Esophagus mucosa (tissue), 1 donor: Measurements from ENCODE around the gene KERA. TPM values are rescaled to one million over a fixed set of nuclear protein-coding genes. Genes with fewer than 3 reads are reported as not detected.
"Not testable (repeated sequence)": the region's sequence is repeated elsewhere in the genome, so short reads cannot be mapped to it uniquely, and the experiment has no call there.

Experiments used
- ATAC-seq: fragments of 200-7000 bp; cut with Tn5 transposase; one replicate; pipeline ENCODE4 v1.9.1; 2020
- total RNA-seq: library from RNA; stranded (reverse); gene quantifications from one replicate; pipeline ENCODE4 v1.2.4, GENCODE V29; 2023
- donor health status: DM: yes; HTN: yes; CAD: no.

The KERA gene, protein sequence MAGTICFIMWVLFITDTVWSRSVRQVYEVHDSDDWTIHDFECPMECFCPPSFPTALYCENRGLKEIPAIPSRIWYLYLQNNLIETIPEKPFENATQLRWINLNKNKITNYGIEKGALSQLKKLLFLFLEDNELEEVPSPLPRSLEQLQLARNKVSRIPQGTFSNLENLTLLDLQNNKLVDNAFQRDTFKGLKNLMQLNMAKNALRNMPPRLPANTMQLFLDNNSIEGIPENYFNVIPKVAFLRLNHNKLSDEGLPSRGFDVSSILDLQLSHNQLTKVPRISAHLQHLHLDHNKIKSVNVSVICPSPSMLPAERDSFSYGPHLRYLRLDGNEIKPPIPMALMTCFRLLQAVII
- total RNA-seq, result not detected

DNA sequence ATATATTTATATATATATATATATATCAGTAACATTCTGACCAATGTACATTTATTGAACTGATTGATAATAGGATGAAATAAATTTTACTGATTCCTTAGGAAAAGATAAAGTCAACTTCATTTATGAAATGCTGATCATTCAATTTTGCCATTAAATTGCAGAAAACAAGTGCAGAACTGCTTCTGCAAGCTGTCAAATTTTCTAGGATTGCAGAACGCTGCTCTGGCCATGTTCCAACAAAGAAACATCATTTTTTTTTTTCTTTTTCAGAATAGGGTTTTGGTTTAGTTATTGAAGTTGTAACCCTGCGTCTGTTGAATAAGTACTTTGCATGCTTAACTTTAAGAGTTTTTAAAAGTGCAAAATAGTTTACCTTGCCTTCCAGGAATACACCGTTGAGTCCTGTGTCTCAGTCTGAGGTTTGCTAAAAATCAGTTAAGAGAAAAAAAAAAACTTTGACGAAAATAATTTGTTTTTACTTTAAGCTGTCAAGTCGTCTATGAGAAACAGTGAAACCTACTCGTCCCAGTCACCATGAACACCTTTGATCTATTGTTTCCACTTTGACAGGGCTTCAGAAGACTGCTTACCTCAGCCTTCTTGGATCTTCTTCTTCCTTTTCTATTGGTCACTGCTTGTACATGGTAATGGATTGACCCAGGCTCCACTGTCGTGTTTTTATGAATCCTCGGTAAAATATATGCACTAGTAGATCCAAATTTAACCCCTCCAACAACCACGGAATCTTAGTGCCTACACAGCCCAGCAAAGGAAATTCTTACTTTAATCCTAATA, at the start of gene KERA:
Gene KERA (minus strand): TSS at position 657 of the 798 bp plus-strand sequence. CDS start 1,743 bp downstream, outside the sequence.
- ATAC-seq, result no peak

DNA sequence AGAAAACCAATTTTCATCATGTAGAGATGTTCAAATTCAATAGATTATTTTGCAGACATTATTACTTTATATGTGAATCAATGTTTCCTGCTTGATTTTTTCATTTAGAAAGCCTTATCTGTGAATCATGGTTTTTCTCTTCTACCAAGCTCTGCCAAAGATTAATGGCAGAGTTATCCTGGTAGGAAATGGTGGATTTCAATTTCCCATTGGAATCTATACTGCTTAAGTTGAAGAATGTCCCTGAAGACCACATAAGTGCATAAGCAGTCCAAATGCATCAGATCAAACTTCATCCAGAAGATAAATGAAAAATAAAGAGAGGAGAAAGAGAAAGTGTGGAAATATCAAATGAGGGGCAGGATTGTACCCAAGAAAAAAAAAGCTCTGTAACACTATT, 48.5 kb upstream of the KERA start:
- ATAC-seq, result no peak

DNA sequence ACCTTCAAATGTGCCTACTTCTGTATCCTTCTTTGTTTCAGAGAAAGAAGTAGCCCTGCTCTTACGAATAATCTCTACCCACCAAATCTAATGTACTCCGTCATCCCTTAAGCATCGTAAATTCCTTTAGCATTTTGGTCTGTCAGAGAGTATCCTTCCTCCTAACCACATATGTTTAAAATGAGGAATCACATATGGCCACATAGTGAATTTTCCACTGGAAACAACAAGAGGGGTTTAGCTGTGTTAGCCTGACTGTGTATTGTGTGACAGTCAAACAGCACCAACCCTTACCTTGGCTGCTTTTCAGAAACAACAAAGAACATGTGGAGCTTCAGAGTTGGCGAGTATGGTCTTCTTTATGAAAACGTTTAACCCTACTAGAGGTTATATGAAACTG, 48.0 kb upstream of the KERA start:
- no peak for ATAC-seq

DNA sequence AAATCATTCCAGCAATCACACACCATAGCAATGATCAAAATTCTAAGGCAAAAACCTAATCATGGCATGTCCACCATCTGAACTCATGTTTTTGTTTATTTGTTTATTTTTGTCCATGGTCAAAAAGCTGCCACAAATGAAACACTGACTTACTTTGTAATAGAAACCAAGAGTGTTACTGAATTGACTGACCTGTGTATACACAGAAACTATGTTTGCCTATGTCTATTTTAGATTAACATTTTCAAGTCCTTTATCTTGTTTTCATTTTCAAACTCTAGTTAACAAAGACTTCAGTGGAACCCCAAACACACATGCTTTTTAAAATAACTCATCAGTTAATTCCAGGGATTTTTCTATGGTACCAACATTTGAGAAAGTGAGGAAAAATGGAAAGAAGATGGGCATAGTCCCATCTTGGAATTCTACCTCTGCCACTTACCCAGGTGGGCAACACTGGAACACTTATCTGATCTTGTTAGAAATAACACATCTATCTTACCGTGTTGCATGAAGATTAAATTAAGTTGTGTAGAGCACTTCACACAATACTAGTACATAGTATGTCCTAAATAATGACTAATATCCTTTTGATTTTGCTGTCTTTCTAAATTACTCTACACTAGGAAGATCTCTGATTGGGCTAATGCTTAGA, 47.1 kb upstream of the KERA start:
- no peak for ATAC-seq

DNA sequence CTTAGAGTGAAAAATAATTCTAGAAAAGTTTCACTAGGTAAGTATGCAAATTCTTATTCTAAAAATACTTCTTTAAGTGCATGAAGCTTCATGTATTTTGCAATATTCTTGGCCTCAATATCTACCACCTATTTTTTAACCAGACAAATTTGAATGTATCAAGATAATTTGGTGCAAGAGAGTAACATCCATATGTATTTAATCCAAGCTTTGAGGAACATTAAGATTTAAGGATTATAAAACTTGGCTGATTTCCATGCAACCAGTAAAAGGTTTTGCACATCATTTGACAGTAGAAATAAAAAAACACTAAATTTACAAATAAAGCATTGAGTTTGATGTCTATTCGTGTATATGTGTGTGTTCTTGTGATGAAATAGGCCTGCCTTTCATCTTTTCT, 45.8 kb upstream of the KERA start:
- no peak for ATAC-seq

DNA sequence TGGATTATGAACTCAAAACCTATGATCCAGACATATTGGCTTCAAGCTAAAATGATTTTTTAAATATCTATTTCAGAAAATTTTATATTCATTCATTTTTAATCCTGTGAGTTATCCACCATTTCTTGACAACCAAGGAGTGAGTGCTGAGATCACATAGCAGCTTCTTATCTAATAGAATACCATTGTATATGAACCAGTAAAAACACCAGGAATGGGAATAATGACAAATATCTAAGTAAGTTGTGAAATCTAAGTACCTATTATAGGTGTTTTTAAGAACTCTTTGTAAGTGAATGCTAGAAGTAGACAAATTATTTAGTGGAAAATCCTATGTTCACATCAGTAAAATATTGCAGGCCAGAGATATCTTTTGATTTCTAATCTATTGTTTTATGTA, 45.3 kb upstream of the KERA start:
- ATAC-seq, result no peak

DNA sequence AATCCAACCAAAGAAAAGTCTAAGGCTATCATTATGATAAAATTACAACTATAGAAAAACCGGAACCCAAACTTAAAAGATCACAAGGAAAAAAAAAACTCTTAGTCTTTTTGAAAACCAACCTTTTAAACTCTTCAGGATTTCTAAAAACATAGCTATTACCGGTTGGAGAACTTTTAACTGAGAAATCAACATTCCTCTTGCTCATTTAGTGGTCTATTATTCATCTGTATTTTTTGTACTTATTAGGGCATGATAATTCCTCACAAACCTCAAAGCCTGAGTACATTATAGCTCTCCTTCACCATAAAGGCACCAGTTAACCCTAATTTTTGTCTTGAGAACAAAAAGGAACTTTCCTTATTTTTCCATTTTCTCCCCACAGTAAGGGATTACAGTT, 43.1 kb upstream of the KERA start:
- no peak for ATAC-seq

DNA sequence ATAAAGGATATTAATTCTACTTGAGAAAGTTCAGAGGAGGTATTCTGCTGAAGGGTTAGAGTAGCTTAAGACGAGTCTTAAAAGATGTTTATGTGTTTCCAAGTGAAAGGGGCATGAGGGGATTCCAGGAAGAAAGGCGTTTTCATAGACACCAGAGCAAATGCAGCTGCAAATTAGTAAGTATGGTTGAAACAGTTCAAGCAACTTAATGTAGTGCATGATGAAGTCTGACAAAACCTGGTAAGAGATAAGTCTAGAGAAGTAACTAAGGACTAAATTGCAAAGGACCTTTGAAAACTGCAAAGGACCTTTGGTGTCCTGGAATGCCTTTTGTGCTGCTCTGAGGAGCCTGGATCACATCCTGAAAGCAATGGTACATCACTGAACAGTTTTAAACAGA, 42.0 kb upstream of the KERA start:
- ATAC-seq, result no peak

DNA sequence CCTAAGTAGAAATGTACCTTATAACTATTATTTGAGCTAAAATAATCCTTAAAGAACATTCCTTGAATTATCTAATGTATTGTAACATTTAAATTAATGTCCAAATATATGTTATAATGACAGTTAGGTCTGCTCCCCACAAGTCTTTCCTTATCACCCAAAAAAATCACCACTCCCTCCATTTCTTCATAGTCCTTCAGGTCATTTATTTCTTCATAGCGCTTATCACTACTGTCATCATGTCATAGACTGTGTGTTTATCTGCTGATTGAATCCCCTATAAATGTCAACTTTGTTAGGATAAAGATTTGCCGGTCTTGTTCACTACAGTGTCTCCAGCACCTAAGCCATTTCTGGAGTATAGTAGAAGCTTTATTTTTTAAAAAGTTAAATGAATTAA, 41.5 kb upstream of the KERA start:
- no peak for ATAC-seq

DNA sequence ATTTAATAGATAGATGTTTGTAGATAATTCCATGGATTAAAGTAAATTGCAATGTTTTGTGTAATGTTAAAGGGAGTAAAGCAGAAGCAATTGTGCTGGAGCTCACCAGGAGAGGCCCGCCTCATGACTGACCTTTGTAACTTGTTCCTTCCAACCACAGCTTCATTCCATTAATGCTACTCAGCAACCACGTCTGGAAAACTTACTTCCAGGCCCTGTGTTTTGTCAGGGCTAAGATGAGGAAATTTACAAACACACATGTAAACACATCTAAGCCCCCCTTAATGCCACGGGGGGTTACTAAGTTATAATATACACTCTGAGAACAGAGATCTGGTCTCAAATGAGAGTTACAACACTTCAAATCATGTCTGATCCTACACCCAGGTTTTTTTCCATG, 41.1 kb upstream of the KERA start:
- ATAC-seq, result no peak

DNA sequence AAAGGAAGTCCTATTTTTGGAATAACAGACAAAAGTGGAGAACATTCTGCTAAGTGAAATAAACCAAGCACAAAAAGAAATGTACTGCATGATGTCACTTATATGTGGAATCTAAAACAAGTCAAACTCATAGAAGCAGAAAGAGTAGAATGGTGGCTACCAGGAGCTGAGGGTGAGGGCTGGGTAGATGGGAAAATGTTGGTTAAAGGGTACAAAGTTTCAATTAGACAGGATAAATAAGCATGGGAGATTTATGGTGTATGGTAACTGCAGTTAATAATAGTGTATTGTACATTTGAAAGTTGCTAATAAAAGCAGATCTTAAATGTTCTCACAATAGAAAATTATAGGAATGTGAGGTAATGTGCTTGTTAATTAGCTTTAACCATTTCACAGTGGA, 40.6 kb upstream of the KERA start:
- no peak for ATAC-seq

DNA sequence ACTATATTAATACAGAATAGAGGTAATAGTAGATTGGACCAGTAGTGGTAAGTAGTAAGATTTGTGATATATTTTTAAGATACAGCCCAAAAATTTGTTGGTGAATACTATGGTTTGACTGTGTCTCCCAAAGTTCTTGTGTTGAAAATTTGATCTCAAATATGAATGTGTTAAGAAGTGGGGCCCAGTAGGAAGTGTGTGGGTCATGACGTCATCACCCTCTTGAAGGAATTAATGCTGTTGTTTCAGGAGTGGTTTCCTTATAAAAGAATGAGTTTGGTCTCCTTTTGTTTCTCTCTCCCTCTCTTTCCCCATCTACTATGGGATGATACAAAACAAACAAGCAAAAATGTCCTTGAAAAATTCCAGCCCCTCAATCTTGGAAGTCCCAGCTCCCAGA, 37.1 kb upstream of the KERA start:
- ATAC-seq, result no peak

DNA sequence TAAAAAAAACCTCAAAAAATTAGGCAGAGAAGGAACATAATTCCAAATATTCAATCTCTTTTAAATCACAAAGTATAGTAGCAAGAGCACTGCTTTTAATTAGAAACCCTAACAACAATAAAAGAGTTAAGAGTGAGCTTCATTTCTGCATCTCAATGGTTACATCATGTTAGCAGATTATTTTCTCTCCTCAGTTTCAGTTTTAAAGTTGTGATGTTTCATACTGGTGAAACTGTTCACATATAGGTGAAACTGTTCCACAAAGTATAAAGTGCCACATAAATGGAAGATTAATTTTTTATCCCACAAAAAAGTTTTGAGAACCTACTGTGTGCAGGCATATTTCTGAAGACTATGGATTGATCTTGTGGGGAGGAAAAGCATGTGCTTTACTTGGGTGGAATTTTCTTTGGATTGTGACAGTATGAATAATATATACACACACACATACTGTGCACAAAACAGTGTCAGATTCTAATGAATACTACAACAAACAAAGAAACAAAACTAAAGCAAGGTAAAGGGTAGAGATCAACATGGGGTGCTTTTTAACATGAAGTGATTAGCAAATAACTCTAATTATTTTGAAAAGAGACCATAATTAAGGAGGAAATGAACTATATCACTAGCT, 36.3 kb upstream of the KERA start:
- no peak for ATAC-seq

DNA sequence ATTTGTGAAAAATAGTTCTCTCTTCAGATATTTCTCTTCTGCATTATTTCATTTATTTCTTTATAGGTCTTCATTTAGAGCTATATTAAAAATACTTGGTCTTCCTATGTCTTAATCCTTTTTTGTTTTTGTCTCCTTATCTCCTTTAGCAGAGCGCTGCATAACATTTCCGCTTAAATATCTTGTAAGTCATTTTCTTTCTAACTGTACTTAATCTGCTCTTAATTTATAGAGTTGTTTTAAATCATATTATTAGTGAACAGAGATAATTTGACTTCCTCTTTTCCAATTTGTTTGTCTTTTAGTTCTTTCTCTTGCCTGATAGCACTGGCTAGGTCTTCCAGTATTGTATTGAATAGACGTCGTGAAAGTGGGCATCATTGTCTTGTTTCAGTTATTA, 35.5 kb upstream of the KERA start:
- ATAC-seq, result no peak

DNA sequence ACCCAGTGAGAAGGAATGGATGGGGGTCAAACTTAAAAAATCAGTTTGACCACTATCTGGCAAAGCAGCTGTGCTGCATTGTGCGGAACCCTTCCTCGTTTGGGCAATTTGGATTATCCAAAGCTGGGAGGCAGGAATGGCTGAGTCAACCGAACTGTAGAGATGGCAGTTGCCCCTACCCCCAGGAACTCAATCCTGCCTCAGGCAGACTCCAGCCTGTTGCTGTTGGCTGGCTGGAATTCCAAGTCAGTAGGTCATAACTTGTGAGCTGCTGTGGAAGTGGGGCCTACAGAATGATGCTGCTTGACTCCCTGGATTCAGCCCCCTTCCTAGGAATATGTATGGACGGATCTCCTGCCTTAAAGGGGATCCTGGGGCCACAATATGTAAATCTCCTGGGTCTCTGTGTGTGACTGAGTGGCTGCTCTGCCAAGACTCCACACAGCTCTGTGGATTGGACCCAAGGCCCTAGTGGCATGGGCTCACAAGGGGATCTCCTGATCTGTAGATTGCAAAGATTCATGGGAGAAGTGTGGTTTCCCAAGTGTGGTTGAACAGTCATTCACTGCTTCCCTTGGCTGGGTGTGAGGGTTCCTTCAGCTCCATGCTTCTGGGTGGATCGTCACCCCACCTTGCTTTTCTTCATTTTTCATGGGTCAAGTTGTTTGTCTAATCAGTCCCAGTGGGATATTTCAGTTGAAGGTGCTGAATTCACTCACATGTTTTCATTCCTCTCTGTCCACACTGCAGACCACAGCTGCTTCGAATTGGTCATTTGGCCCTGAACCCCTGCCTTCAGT, 34.3 kb upstream of the KERA start:
- ATAC-seq, result no peak

DNA sequence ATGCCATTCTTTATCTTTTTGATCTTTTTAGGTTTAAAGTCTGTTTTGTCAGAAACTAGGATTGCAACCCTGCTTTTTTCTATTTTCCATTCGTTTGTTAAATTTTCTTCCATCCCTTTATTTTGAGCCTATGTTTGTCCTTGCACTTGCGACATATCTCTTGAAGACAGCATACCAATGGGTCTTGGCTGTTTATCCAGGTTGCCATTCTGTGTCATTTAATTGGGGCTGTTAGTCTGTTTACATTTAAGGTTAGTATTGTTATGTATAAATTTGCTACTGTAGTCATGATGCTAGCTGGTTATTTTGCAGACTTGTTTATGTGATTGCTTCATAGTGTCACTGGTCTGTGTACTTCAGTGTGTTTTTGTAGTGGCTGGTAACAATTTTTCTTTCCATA, 32.1 kb upstream of the KERA start:
- not testable (repeated sequence) for ATAC-seq

DNA sequence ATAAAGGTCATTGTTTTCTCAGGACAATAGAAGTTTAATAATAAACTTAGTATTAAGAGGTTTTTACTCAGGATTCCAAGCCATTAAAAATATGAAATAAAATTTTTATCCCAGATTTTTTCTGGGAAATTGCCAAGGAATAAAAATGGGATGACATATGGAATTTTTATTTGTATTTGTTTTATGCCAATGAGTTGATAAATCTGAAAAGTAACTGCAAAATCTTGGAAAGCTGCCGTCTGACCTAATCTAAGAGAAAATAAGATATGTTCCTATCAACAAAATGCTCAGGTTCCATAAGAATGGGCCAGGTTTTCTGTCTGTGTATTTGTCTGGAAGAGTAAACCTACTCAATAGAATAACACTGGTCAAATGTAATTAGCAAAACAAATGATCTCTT, 22.2 kb upstream of the KERA start:
- ATAC-seq, result no peak

DNA sequence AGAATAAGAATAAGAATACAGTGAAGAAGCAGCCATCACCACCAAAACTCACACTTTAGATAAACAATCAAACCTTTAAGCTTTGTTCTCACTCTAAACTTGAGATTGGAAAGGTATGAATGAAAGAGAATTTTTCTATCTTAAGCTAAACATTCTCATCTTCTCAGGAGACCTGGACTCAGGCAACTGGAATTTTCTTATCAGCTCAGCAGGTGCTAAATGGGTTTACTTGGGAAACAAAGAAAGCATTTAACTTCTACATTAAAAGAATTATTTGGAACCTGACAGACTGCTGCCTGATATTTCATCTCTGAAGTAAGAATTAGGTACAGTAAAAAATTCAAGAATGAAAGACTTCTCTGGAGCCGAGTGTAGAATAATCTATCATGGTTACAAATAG, 20.7 kb upstream of the KERA start:
- ATAC-seq, result no peak

DNA sequence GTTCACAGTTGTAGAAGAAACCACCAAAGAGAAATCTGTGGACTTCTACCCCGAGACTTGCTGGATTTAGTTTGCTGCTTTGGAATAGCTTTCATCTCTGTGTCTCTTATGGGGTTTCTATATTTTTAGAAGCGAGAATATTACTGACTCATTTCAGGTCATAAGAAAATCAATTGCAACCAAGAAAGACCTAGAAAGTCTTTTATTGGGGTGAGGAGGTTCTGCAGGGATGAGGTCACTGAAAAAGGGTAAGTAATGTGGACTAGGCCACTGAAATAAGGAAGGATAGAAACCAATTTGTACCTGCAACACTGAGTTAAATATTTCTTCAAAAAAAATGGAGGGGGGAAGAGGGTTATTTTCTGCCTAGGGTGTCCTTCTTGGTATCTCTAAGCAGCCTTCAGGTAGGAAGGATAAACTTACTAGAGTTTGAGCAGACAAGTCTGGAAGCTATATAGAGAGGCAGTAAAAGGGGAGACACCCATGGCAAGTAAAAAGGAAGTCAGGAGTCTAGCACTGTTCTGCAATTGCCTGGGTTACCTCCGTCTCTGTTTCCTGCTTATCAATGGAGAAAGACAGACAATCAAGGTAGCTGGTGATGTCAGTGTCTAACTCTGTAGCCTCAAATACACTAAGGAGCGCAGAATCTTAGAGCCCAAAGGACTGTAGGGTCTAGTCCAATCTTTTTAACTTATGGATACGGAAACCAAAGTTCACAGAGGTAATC, 19.6 kb upstream of the KERA start:
- no peak for ATAC-seq

DNA sequence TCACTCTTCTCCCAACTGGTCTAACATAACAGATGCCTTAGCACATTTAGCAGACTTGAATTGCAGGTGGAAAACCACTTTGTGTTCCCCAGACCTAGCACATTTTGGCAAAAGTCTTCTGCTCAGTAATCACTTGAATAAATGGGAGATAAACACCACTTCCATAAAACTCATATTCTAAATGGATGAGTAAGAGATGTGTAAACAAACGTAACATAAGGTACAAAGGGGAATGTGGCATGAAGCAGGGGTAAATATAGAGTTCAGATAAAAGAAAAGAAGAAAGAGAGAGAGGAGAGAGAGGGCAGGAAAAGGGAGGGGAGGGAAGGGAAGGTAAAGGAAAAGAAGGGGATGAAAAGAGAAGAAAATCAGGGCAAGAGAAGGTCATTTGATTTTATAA, 17.0 kb upstream of the KERA start:
- ATAC-seq, result no peak

DNA sequence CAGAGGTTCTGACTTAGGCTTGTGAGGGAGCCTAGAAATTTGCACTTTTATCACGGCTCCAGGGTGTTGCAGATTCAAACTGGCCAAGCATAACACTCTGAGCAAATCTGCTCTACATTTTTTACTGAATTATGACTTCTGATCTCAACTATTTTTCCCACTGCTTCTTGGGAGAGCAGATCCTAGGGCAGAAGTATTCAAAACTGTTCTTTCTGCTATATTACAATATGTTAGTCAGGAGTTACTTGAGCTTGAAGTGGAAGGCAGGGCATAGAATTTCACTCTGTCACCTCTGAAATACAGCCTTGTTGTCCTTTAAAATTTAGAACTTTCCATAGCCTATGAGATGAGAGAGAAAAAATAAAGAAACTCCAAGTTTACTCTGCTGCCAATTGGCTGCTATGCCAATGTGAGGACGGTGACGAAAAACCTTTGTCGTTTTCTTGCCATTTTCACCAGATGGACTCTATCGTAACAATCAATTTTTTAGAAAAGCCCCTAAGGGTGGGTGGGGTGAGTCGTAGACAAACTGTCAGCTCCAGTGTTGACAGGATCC, 16.4 kb upstream of the KERA start:
- no peak for ATAC-seq
